A549 (cell line): ENCODE data around the gene OSGIN1. TPM values are rescaled to one million over a fixed set of nuclear protein-coding genes. Genes with fewer than 3 reads are reported as not detected.

Experiments used
- ATAC-seq, 2 experiments: fragments of 200-7000 bp in 1 of 2; fragments of >200 bp in 1 of 2; cut with Nextera tagmentation in 1 of 2; cut with Tn5 transposase in 1 of 2; 3 replicates each; pipeline versions ENCODE4 v1.8.0 to v1.9.1; 2018 to 2020; ENCODE audit warnings: mild to moderate bottlenecking in 1 of 2, moderate library complexity in 1 of 2
- CTCF ChIA-PET: fragments of 300-600 bp; sonication (Branson Sonifier 250); formaldehyde crosslinking; extraction: SDS; loops from one replicate; lab custom pipeline; 2021; ENCODE audit warnings: antibody characterized with exemption, inconsistent platforms; lab: Yijun Ruan, JAX
- POLR2A ChIA-PET: fragments of 350-600 bp; formaldehyde crosslinking; extraction: SDS; loops from one replicate; lab custom pipeline; 2021; ENCODE audit warnings: antibody characterized with exemption, inconsistent platforms; lab: Yijun Ruan, JAX
- DNase-seq, 2 experiments: peaks; one replicate each; pipeline versions ENCODE4 v3.0.0 to v3.0.0-alpha.2; 2011 to 2016; ENCODE audit warnings: low read depth in 1 of 2, low spot score in 1 of 2
- FAIRE-seq: peaks from 2 replicates; lab custom pipeline; 2011; peaks lifted over from hg19 to GRCh38; lab: Jason Lieb, UNC
- H3K27ac ChIP-seq, 2 experiments: fragments of >200 bp; sonication (Bioruptor Twin); formaldehyde crosslinking; 3 replicates each; pipeline ENCODE4 v1.5.1; 2016 to 2017
- H3K4me1 ChIP-seq: fragments of >200 bp; sonication (Bioruptor Twin); formaldehyde crosslinking; 3 replicates; pipeline ENCODE4 v1.6.1; 2016
- H3K4me2 ChIP-seq: fragments of >200 bp; sonication (Bioruptor Twin); formaldehyde crosslinking; 3 replicates; pipeline ENCODE4 v1.6.1; 2016
- H3K4me3 ChIP-seq: fragments of >200 bp; sonication (Bioruptor Twin); formaldehyde crosslinking; 3 replicates; pipeline ENCODE4 v1.5.1; 2016
- H3K9me3 ChIP-seq: fragments of >200 bp; sonication (Bioruptor Twin); formaldehyde crosslinking; 3 replicates; pipeline ENCODE4 v1.6.1; 2016
- CBX2 ChIP-seq: fragments of 200-600 bp; sonication (generic); IDR thresholded peaks from 2 replicates; pipeline ENCODE4 v1.6.1; 2016; ENCODE audit warnings: low read depth, mild to moderate bottlenecking, borderline replicate concordance
- CBX8 ChIP-seq: fragments of 200-600 bp; sonication (generic); IDR thresholded peaks from 2 replicates; pipeline ENCODE4 v1.6.1; 2016
- EHF ChIP-seq: fragments of 250-450 bp; sonication (Bioruptor Pico); IDR thresholded peaks from 2 replicates; pipeline ENCODE4 v1.5.0; 2020; ENCODE audit warnings: mild to moderate bottlenecking
- EP300 ChIP-seq, 2 experiments: fragments of >200 bp; sonication (Bioruptor Twin); formaldehyde crosslinking; IDR thresholded peaks; 2 replicates in 1 of 2; 3 replicates in 1 of 2; pipeline ENCODE4 v1.6.1; 2016 to 2017
- FOSL2 ChIP-seq, 2 experiments: fragments of 450-650 bp in 1 of 2; fragments of >200 bp in 1 of 2; sonication (Bioruptor Twin) in 1 of 2; formaldehyde crosslinking; IDR thresholded peaks; 2 replicates each; pipeline versions ENCODE4 v1.5.0 to v1.6.1; 2016 to 2020; ENCODE audit warnings: mild to moderate bottlenecking in 1 of 2, moderate library complexity in 1 of 2
- GATA3 ChIP-seq: IDR thresholded peaks from 2 replicates; pipeline ENCODE4 v1.6.1; 2012; ENCODE audit warnings: borderline replicate concordance
- HES2 ChIP-seq: fragments of >200 bp; sonication (Bioruptor Twin); formaldehyde crosslinking; IDR thresholded peaks from 2 replicates; pipeline ENCODE4 v1.6.1; 2016
- JUN ChIP-seq, 2 experiments: fragments of >200 bp; sonication (Bioruptor Twin); formaldehyde crosslinking; IDR thresholded peaks; 2 replicates in 1 of 2; 3 replicates in 1 of 2; pipeline ENCODE4 v1.6.1; 2016 to 2017
- MAFK ChIP-seq: fragments of 450-650 bp; IDR thresholded peaks from 2 replicates; pipeline ENCODE4 v1.6.1; 2014; ENCODE audit not compliant: partially characterized antibody
- NPAS2 ChIP-seq: fragments of 250-450 bp; sonication (Bioruptor Pico); IDR thresholded peaks from 2 replicates; pipeline ENCODE4 v1.8.0; 2022; ENCODE audit warnings: mild to moderate bottlenecking, moderate library complexity, borderline replicate concordance
- POLR2A ChIP-seq: IDR thresholded peaks from 2 replicates; pipeline ENCODE4 v1.6.1; 2012; ENCODE audit warnings: mild to moderate bottlenecking, low read length
- RFX5 ChIP-seq: fragments of 450-650 bp; IDR thresholded peaks from 2 replicates; pipeline ENCODE4 v1.7.1; 2014; ENCODE audit warnings: antibody characterized with exemption, mild to moderate bottlenecking, moderate library complexity
- RNF2 ChIP-seq: fragments of 200-600 bp; sonication (generic); IDR thresholded peaks from 2 replicates; pipeline ENCODE4 v1.6.1; 2016; ENCODE audit warnings: low read depth, mild to moderate bottlenecking, antibody characterized with exemption, moderate library complexity, borderline replicate concordance
- SREBF2 ChIP-seq: fragments of 450-650 bp; IDR thresholded peaks from 2 replicates; pipeline ENCODE4 v1.6.1; 2014; ENCODE audit warnings: mild to moderate bottlenecking, moderate library complexity
- USF2 ChIP-seq: fragments of 450-650 bp; IDR thresholded peaks from 2 replicates; pipeline ENCODE4 v1.6.1; 2014; ENCODE audit warnings: antibody characterized with exemption
- ZC3H11A ChIP-seq: fragments of 450-650 bp; IDR thresholded peaks from 2 replicates; pipeline ENCODE4 v1.6.1; 2014; ENCODE audit warnings: antibody characterized with exemption, mild to moderate bottlenecking
- ZNF302 ChIP-seq: fragments of 250-450 bp; sonication (Bioruptor Pico); IDR thresholded peaks from 2 replicates; pipeline ENCODE4 v1.9.0; 2021; ENCODE audit warnings: inconsistent platforms, mild to moderate bottlenecking, moderate library complexity
- ZSCAN20 ChIP-seq: fragments of 250-450 bp; sonication (Bioruptor Pico); IDR thresholded peaks from 2 replicates; pipeline ENCODE4 v1.8.0; 2022; ENCODE audit warnings: mild to moderate bottlenecking, moderate library complexity
- WGBS: methylation state at CpG from one replicate; pipeline ENCODE4 v1.1.6; 2017; ENCODE audit errors: missing lambda C conversion rate; 5-methylcytosine and 5-hydroxymethylcytosine counted together
- polyA plus RNA-seq, 4 experiments: library from polyadenylated mRNA; depleted of rRNA in 3 of 4; stranded (reverse); fragments of >200 nt; fragmentation: RNase III in 1 of 4; extraction: RNeasy Plus Mini Kit Qiagen cat#74134 plus additional on column Dnase treatment in 1 of 4; gene quantifications; 2 replicates in 3 of 4; 3 replicates in 1 of 4; pipeline ENCODE4 v1.2.3, GENCODE V29; 2011 to 2017
- TF ChIP-seq, protein P1 (sequence below): IDR thresholded peaks from 2 replicates; pipeline ENCODE4 v1.6.1; 2012
- TF ChIP-seq, protein P2 (sequence below): fragments of >200 bp; sonication (Bioruptor Twin); formaldehyde crosslinking; IDR thresholded peaks from 3 replicates; pipeline ENCODE4 v1.6.1; 2016
- TF ChIP-seq, protein P3 (sequence below): IDR thresholded peaks from 2 replicates; pipeline ENCODE4 v1.6.1; 2012; ENCODE audit warnings: low read depth, borderline replicate concordance
- TF ChIP-seq, protein P4 (sequence below): IDR thresholded peaks from 2 replicates; pipeline ENCODE4 v1.6.1; 2012
- TF ChIP-seq, protein P5 (sequence below): fragments of 200-600 bp; sonication (generic); IDR thresholded peaks from 2 replicates; pipeline ENCODE4 v1.6.1; 2016; ENCODE audit warnings: antibody characterized with exemption, mild to moderate bottlenecking, moderate library complexity
- TF ChIP-seq, protein P6 (sequence below): fragments of 250-450 bp; sonication (Bioruptor Pico); IDR thresholded peaks from 2 replicates; pipeline ENCODE4 v1.5.0; 2020; ENCODE audit warnings: low read depth, mild to moderate bottlenecking, moderate library complexity

Gene OSGIN1
- polyA plus RNA-seq, 2 of the 4 experiments (the other 2 are of a cell fraction): 25.9 to 37.6 TPM

- Histone ChIP-seq H3K4me3 (no peak overlapping the region), H3K27ac (no peak overlapping the region), H3K9me3 (no peaks in the 10 kb centered on the region), H3K4me2 (no peak overlapping the region), H3K4me1 (peaks cover 6% of the 10 kb centered on the region)
- ChIA-PET POLR2A (no interaction called here), CTCF (interaction anchor here (0.6 to 17.0 kb wide), 4 partner anchors 24 to 559 kb away, joined by 3 to 175 read pairs (median 41); partner anchors contain the start of gene OSGIN1)
- WGBS: 81% methylated on average over 25 of the region's 31 CpGs
- no peak for TF ChIP-seq ZSCAN20 (CRISPR knock-in tag)
- no peak for TF ChIP-seq RFX5
- no peak for TF ChIP-seq GATA3
- TF ChIP-seq NPAS2 (CRISPR knock-in tag): no peak
- TF ChIP-seq RNF2: no peak
- no peak for TF ChIP-seq EP300 (IDR thresholded peaks at IDR 0.05)
- TF ChIP-seq POLR2A: no peak
- TF ChIP-seq USF2: no peak
- no peak for TF ChIP-seq CBX8
- TF ChIP-seq, protein P1, sequence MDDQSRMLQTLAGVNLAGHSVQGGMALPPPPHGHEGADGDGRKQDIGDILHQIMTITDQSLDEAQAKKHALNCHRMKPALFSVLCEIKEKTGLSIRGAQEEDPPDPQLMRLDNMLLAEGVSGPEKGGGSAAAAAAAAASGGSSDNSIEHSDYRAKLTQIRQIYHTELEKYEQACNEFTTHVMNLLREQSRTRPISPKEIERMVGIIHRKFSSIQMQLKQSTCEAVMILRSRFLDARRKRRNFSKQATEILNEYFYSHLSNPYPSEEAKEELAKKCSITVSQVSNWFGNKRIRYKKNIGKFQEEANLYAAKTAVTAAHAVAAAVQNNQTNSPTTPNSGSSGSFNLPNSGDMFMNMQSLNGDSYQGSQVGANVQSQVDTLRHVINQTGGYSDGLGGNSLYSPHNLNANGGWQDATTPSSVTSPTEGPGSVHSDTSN: no peak
- TF ChIP-seq SREBF2: no peak
- no peak for TF ChIP-seq CBX2
- TF ChIP-seq, protein P2, sequence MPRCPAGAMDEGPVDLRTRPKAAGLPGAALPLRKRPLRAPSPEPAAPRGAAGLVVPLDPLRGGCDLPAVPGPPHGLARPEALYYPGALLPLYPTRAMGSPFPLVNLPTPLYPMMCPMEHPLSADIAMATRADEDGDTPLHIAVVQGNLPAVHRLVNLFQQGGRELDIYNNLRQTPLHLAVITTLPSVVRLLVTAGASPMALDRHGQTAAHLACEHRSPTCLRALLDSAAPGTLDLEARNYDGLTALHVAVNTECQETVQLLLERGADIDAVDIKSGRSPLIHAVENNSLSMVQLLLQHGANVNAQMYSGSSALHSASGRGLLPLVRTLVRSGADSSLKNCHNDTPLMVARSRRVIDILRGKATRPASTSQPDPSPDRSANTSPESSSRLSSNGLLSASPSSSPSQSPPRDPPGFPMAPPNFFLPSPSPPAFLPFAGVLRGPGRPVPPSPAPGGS: no peak
- TF ChIP-seq, protein P3, sequence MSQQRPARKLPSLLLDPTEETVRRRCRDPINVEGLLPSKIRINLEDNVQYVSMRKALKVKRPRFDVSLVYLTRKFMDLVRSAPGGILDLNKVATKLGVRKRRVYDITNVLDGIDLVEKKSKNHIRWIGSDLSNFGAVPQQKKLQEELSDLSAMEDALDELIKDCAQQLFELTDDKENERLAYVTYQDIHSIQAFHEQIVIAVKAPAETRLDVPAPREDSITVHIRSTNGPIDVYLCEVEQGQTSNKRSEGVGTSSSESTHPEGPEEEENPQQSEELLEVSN: no peak
- TF ChIP-seq EHF (CRISPR knock-in tag): no peak
- TF ChIP-seq, protein P4, sequence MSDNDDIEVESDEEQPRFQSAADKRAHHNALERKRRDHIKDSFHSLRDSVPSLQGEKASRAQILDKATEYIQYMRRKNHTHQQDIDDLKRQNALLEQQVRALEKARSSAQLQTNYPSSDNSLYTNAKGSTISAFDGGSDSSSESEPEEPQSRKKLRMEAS: no peak
- no peak for DNase-seq
- ATAC-seq: no peak
- FAIRE-seq: no peak
Observed at GRCh38 chr16:83923581-83924365, 29.3 kb upstream of the OSGIN1 start.

DNA sequence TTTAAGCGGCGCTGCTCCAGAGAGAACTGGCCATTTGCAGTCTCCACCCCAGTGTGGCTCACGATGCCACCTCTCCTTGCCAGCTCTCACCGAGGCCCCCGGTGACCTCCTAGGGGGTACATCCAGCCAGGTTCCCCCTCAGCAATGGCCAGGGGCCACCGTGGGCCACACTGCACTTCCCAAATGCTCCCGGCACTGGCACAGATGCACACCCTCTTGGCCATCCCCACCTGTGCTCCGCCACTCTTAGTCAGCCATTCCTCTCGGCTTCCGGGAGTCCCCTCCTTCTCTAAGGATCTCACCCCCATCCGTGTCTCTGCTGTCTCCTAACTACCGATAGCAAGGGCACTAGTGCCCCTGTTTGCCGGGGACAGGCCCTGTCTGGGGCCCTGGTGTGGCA is 28.4 kb upstream of the OSGIN1 start:
- Histone ChIP-seq H3K4me1 (peaks cover 6% of the 10 kb centered on the region), H3K9me3 (no peaks in the 10 kb centered on the region), H3K4me3 (no peak overlapping the region), H3K4me2 (no peak overlapping the region), H3K27ac (no peak overlapping the region)
- ATAC-seq (no peak), FAIRE-seq (no peak), DNase-seq (no peak)
- ChIA-PET CTCF (interaction anchor here (0.6 to 17.0 kb wide), 6 partner anchors 19 to 558 kb away, joined by 3 to 175 read pairs (median 12); partner anchors contain the start of gene OSGIN1), POLR2A (no interaction called here)
- 71% methylated on average over 13 of the region's 13 CpGs for WGBS
- TF ChIP-seq, protein P4: no peak
- no peak for TF ChIP-seq JUN (IDR thresholded peaks at IDR 0.05)
- TF ChIP-seq SREBF2: no peak
- no peak for TF ChIP-seq FOSL2 (IDR thresholded peaks at IDR 0.05)
- no peak for TF ChIP-seq FOSL2 (CRISPR knock-in tag; IDR thresholded peaks at IDR 0.05)
- TF ChIP-seq ZC3H11A: no peak
- no peak for TF ChIP-seq HES2
- TF ChIP-seq, protein P5, sequence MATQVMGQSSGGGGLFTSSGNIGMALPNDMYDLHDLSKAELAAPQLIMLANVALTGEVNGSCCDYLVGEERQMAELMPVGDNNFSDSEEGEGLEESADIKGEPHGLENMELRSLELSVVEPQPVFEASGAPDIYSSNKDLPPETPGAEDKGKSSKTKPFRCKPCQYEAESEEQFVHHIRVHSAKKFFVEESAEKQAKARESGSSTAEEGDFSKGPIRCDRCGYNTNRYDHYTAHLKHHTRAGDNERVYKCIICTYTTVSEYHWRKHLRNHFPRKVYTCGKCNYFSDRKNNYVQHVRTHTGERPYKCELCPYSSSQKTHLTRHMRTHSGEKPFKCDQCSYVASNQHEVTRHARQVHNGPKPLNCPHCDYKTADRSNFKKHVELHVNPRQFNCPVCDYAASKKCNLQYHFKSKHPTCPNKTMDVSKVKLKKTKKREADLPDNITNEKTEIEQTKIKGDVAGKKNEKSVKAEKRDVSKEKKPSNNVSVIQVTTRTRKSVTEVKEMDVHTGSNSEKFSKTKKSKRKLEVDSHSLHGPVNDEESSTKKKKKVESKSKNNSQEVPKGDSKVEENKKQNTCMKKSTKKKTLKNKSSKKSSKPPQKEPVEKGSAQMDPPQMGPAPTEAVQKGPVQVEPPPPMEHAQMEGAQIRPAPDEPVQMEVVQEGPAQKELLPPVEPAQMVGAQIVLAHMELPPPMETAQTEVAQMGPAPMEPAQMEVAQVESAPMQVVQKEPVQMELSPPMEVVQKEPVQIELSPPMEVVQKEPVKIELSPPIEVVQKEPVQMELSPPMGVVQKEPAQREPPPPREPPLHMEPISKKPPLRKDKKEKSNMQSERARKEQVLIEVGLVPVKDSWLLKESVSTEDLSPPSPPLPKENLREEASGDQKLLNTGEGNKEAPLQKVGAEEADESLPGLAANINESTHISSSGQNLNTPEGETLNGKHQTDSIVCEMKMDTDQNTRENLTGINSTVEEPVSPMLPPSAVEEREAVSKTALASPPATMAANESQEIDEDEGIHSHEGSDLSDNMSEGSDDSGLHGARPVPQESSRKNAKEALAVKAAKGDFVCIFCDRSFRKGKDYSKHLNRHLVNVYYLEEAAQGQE: no peak
- no peak for TF ChIP-seq ZNF302 (CRISPR knock-in tag)
- TF ChIP-seq, protein P6, sequence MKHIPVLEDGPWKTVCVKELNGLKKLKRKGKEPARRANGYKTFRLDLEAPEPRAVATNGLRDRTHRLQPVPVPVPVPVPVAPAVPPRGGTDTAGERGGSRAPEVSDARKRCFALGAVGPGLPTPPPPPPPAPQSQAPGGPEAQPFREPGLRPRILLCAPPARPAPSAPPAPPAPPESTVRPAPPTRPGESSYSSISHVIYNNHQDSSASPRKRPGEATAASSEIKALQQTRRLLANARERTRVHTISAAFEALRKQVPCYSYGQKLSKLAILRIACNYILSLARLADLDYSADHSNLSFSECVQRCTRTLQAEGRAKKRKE: no peak
- TF ChIP-seq MAFK: no peak
